ENCODE data around the gene MPZL1. TPM values are rescaled to one million over a fixed set of nuclear protein-coding genes. Genes with fewer than 3 reads are reported as not detected.

Gene MPZL1
- total RNA-seq, 1 experiment from 2014 or later: 273 TPM

GRCh38 chr1:167795810-167796740 is 74.3 kb downstream of the MPZL1 start:
- Mint-ChIP-seq H3K4me1 (ENCODE audit: low read depth, unreplicated experiment) (peaks cover 37% of the 10 kb centered on the region), H3K27ac (ENCODE audit: unreplicated experiment) (peak overlapping the region; percentile 46), H3K4me3 (ENCODE audit: unreplicated experiment) (no peak overlapping the region), H3K36me3 (ENCODE audit: insufficient read depth, unreplicated experiment) (peaks cover 87% of the 10 kb centered on the region), H3K9me3 (ENCODE audit: unreplicated experiment) (no peaks in the 10 kb centered on the region), H3K27me3 (ENCODE audit: insufficient read depth, unreplicated experiment) (no peaks in the 10 kb centered on the region)
- H3K9me3 ChIP-seq: no peaks in the 10 kb centered on the region
- ChIA-PET CTCF (interaction anchor here (0.7 to 1.3 kb wide), 3 partner anchors 80 to 286 kb away, joined by 3 to 5 read pairs (median 4); no protein-coding TSS in a partner anchor), POLR2A (no interaction called here)
- no peaks in the 10 kb centered on the region for H3K27me3 ChIP-seq (replicated peaks; ENCODE audit: control insufficient read depth, insufficient read depth, low read length)
- no peak overlapping the region for H3K4me3 ChIP-seq (ENCODE audit: low read depth, low read length)
- H3K4me1 ChIP-seq: peaks cover 47% of the 10 kb centered on the region
- DNase-seq: no peak
- peaks cover 5% of the 10 kb centered on the region for H3K36me3 ChIP-seq (ENCODE audit: control insufficient read depth, insufficient read depth, low read length)
- TF ChIP-seq, protein P1, sequence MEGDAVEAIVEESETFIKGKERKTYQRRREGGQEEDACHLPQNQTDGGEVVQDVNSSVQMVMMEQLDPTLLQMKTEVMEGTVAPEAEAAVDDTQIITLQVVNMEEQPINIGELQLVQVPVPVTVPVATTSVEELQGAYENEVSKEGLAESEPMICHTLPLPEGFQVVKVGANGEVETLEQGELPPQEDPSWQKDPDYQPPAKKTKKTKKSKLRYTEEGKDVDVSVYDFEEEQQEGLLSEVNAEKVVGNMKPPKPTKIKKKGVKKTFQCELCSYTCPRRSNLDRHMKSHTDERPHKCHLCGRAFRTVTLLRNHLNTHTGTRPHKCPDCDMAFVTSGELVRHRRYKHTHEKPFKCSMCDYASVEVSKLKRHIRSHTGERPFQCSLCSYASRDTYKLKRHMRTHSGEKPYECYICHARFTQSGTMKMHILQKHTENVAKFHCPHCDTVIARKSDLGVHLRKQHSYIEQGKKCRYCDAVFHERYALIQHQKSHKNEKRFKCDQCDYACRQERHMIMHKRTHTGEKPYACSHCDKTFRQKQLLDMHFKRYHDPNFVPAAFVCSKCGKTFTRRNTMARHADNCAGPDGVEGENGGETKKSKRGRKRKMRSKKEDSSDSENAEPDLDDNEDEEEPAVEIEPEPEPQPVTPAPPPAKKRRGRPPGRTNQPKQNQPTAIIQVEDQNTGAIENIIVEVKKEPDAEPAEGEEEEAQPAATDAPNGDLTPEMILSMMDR (IDR thresholded peaks at IDR 0.05; ENCODE audit: insufficient read depth in 1 of 2, low read depth in 1 of 2, low read length in 1 of 2, severe bottlenecking in 1 of 2, unreplicated experiment in 1 of 2): no peak
- BruUV-seq (replicated peaks): no TSS peak
- intact Hi-C loops (cut with micrococcal nuclease; ENCODE audit: unreplicated experiment): no loop called here

- Histone ChIP-seq H3K4me3 (ENCODE audit: low read depth, low read length) (no peak overlapping the region), H3K4me1 (peaks cover 47% of the 10 kb centered on the region), H3K36me3 (ENCODE audit: control insufficient read depth, insufficient read depth, low read length) (peaks cover 4% of the 10 kb centered on the region), H3K9me3 (no peaks in the 10 kb centered on the region), H3K27me3 (replicated peaks; ENCODE audit: control insufficient read depth, insufficient read depth, low read length) (no peaks in the 10 kb centered on the region)
- intact Hi-C loops (cut with micrococcal nuclease; ENCODE audit: unreplicated experiment): no loop called here
- peaks cover 42% of the 10 kb centered on the region for H3K4me1 Mint-ChIP-seq (ENCODE audit: low read depth, unreplicated experiment)
- H3K27me3 Mint-ChIP-seq (ENCODE audit: insufficient read depth, unreplicated experiment): no peaks in the 10 kb centered on the region
- TF ChIP-seq, protein P1 (IDR thresholded peaks at IDR 0.05; ENCODE audit: insufficient read depth in 1 of 2, low read depth in 1 of 2, low read length in 1 of 2, severe bottlenecking in 1 of 2, unreplicated experiment in 1 of 2): no peak
- peak overlapping the region; percentile 14 for H3K4me3 Mint-ChIP-seq (ENCODE audit: unreplicated experiment)
- BruUV-seq (replicated peaks): no TSS peak
- peaks cover 84% of the 10 kb centered on the region for H3K36me3 Mint-ChIP-seq (ENCODE audit: insufficient read depth, unreplicated experiment)
- peak; percentile 30 to 56 for DNase-seq
- H3K27ac Mint-ChIP-seq (ENCODE audit: unreplicated experiment): peak overlapping the region; percentile 46
- H3K9me3 Mint-ChIP-seq (ENCODE audit: unreplicated experiment): no peaks in the 10 kb centered on the region
- ChIA-PET POLR2A (no interaction called here), CTCF (interaction anchor here (0.7 to 0.8 kb wide), 2 partner anchors 81 to 162 kb away, joined by 3 to 5 read pairs; no protein-coding TSS in a partner anchor)
Measured at GRCh38 chr1:167797015-167797414, 75.2 kb downstream of the MPZL1 start.

- Histone ChIP-seq H3K4me1 (peaks cover 48% of the 10 kb centered on the region), H3K36me3 (ENCODE audit: control insufficient read depth, insufficient read depth, low read length) (no peaks in the 10 kb centered on the region; the same call in 1 of the 2 replicates), H3K9me3 (no peaks in the 10 kb centered on the region), H3K27me3 (replicated peaks; ENCODE audit: control insufficient read depth, insufficient read depth, low read length) (no peaks in the 10 kb centered on the region), H3K4me3 (ENCODE audit: low read depth, low read length) (no peak overlapping the region)
- BruUV-seq (replicated peaks): no TSS peak
- H3K27ac Mint-ChIP-seq (ENCODE audit: unreplicated experiment): no peak overlapping the region
- peak; percentile 51 to 72 for DNase-seq
- H3K4me1 Mint-ChIP-seq (ENCODE audit: low read depth, unreplicated experiment): peaks cover 50% of the 10 kb centered on the region
- H3K9me3 Mint-ChIP-seq (ENCODE audit: unreplicated experiment): no peaks in the 10 kb centered on the region
- no peaks in the 10 kb centered on the region for H3K27me3 Mint-ChIP-seq (ENCODE audit: insufficient read depth, unreplicated experiment)
- ChIA-PET CTCF (no interaction called here), POLR2A (no interaction called here)
- H3K36me3 Mint-ChIP-seq (ENCODE audit: insufficient read depth, unreplicated experiment): peaks cover 84% of the 10 kb centered on the region
- intact Hi-C loops (cut with micrococcal nuclease; ENCODE audit: unreplicated experiment): no loop called here
- no peak overlapping the region for H3K4me3 Mint-ChIP-seq (ENCODE audit: unreplicated experiment)
- TF ChIP-seq, protein P1 (IDR thresholded peaks at IDR 0.05; ENCODE audit: insufficient read depth in 1 of 2, low read depth in 1 of 2, low read length in 1 of 2, severe bottlenecking in 1 of 2, unreplicated experiment in 1 of 2): no peak
Measured at GRCh38 chr1:167798952-167799351, 77.2 kb downstream of the MPZL1 start.
